Right renal pelvis (tissue), 4 donors: ENCODE data around the gene CAMK2D. TPM values are rescaled to one million over a fixed set of nuclear protein-coding genes. Genes with fewer than 3 reads are reported as not detected.

Source experiments
- DNase-seq, 4 donors: peaks; one replicate each; pipeline ENCODE4 v3.0.0-alpha.2; 2013; ENCODE audit warnings: low read depth in 4 of 4, low spot score in 3 of 4, missing footprints in 1 of 4
- polyA plus RNA-seq, 4 donors: library from polyadenylated mRNA; unstranded; fragments of 120-200 nt; gene quantifications; one replicate each; pipeline ENCODE4 v1.2.1, GENCODE V29; 2013; ENCODE audit not compliant: insufficient read length in 4 of 4

CAMK2D gene
- polyA plus RNA-seq, 4 donors = 74.8 to 89.5 (median 80.9) TPM

- DNase-seq = no peak
These were observed 220.7 kb downstream of the CAMK2D start for GRCh38 chr4:113540859-113541258.

GRCh38 chr4:113539408-113539807, 222.1 kb downstream of the CAMK2D start:
- DNase-seq = no peak

- DNase-seq = no peak
These were observed 223.9 kb downstream of the CAMK2D start for GRCh38 chr4:113537628-113538027.

- DNase-seq = no peak
These were observed 224.3 kb downstream of the CAMK2D start for GRCh38 chr4:113537203-113537602.

- no peak for DNase-seq
These were observed 226.8 kb downstream of the CAMK2D start for GRCh38 chr4:113534711-113535110.

- DNase-seq = no peak
These were observed 230.0 kb downstream of the CAMK2D start for GRCh38 chr4:113531572-113531971.

GRCh38 chr4:113528395-113528794, 233.1 kb downstream of the CAMK2D start:
- DNase-seq = no peak

- no peak for DNase-seq
These were observed 236.0 kb downstream of the CAMK2D start for GRCh38 chr4:113525521-113525920.

GRCh38 chr4:113524505-113525186, 236.9 kb downstream of the CAMK2D start:
- no peak for DNase-seq

GRCh38 chr4:113524096-113524495, 237.4 kb downstream of the CAMK2D start:
- no peak for DNase-seq

GRCh38 chr4:113522433-113522832, 239.1 kb downstream of the CAMK2D start:
- DNase-seq = no peak

GRCh38 chr4:113513382-113513781, 248.2 kb downstream of the CAMK2D start:
- DNase-seq = no peak

- no peak for DNase-seq
These were observed 248.7 kb downstream of the CAMK2D start for GRCh38 chr4:113512880-113513279.

- no peak for DNase-seq
These were observed 249.6 kb downstream of the CAMK2D start for GRCh38 chr4:113511944-113512343.

GRCh38 chr4:113509851-113510250, 251.7 kb downstream of the CAMK2D start:
- no peak for DNase-seq

- DNase-seq = no peak
These were observed 256.5 kb downstream of the CAMK2D start for GRCh38 chr4:113505044-113505443.

GRCh38 chr4:113504422-113504821, 257.1 kb downstream of the CAMK2D start:
- no peak for DNase-seq

GRCh38 chr4:113503691-113504090, 257.8 kb downstream of the CAMK2D start:
- no peak for DNase-seq

GRCh38 chr4:113502906-113503305, 258.6 kb downstream of the CAMK2D start:
- no peak for DNase-seq

- DNase-seq = no peak
These were observed 259.1 kb downstream of the CAMK2D start for GRCh38 chr4:113502476-113502875.

GRCh38 chr4:113500424-113500823, 261.1 kb downstream of the CAMK2D start:
- DNase-seq = no peak

- no peak for DNase-seq
These were observed 261.8 kb downstream of the CAMK2D start for GRCh38 chr4:113499696-113500095.

- no peak for DNase-seq
These were observed 262.4 kb downstream of the CAMK2D start for GRCh38 chr4:113499166-113499565.
